ENCODE results near the gene NPHP4.

The NPHP4 gene

DNA sequence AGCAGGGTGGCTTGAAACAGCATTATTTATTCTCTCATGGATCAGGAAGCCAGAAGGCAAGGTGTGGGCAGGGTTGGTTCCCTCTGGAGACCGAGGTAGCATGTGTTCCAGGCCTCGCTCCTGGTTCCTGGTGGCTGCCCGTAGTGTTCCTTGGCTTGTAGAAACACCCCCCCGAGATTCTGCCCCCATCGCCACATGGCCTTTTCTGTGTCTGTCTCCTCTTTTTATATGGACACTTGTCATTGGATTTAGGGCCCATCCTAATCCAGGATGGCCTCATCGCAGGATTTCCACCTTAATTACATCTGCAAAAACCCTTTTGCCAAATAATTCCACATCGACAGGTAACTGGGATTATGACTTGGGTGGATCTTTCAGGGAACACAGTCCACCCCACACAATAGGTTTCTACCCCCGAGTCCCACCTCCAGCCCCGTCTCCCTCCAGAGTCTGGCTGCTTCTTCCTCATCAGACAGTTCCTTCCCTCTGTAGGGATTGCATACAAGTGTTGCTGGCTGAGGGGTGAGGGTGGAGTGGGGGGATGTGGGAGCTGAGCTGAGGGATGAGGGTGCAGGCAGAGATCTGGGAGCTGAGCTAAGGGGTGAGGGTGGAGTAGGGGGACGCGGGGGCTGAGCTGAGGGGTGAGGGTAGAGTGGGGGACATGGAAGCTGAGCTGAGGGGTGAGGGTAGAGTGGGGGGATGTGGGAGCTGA lies 12.3 kb upstream of the NPHP4 start:
- no peak for DNase-seq (ENCODE audit: low read depth, low spot score)

GRCh38 chr1:6003568-6004411 lies 11.6 kb upstream of the NPHP4 start:
- peak; percentile 46 for DNase-seq (ENCODE audit: low read depth, low spot score)

GRCh38 chr1:6002714-6003501 lies 10.7 kb upstream of the NPHP4 start:
- DNase-seq (ENCODE audit: low read depth, low spot score): no peak

DNA sequence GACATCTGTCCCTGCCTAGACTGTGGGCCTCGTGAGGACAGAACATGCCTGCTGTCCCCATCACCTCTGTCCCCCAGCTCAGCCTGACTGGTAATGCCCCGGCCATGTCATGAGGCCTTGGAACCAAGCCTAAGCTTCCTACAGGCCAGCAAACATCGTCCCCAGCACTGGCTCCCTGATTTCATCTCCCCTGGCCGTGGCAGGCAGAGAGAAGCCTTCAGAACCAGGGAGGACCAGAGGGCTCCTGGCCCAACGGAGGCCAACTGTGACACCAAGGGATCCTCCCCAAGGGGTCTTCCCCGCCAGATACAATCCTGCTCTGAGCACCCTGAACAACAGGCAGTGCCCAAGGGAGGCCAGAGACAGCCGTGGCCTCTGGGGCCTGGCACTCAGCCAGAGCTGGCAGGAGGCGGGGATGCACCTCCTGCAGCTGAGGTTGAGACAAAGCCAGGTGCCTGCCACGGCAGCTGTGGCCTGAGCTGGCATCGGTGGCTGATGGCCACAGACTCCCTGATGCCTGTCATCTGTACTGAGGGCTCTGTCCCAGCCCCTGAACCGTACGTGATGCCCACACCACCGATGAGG lies 9.9 kb upstream of the NPHP4 start:
- peak; percentile 34 for DNase-seq (ENCODE audit: low read depth, low spot score)

GRCh38 chr1:6000444-6001288 lies 8.4 kb upstream of the NPHP4 start:
- DNase-seq (ENCODE audit: low read depth, low spot score): no peak

GRCh38 chr1:5999711-6000443 lies 7.7 kb upstream of the NPHP4 start:
- DNase-seq (ENCODE audit: low read depth, low spot score): no peak

DNA sequence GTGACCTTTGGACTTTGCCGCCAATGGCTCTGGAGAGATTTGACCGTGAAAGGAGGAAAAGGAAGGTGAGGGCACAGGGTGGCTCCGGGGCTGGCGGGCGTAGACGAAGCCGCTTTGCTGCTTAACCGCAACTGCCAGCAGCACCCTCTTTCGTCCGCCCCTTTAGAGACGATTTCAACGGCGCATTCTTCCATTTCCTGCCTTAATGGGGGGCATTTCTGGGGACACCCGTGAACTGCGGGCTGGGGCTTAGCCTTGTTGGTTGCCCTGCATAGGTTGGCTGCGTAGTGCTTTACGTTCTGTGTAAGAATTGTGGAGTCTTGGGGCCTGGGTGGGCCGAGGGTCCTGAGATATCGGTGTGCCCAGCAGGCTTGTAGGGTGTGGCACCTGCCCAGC lies 6.7 kb upstream of the NPHP4 start:
- no peak for DNase-seq (ENCODE audit: low read depth, low spot score)

GRCh38 chr1:5998051-5998905 lies 6.1 kb upstream of the NPHP4 start:
- DNase-seq (ENCODE audit: low read depth, low spot score): no peak

- no peak for DNase-seq (ENCODE audit: low read depth, low spot score)
Measured at GRCh38 chr1:5997316-5997715, 5.1 kb upstream of the NPHP4 start.

DNA sequence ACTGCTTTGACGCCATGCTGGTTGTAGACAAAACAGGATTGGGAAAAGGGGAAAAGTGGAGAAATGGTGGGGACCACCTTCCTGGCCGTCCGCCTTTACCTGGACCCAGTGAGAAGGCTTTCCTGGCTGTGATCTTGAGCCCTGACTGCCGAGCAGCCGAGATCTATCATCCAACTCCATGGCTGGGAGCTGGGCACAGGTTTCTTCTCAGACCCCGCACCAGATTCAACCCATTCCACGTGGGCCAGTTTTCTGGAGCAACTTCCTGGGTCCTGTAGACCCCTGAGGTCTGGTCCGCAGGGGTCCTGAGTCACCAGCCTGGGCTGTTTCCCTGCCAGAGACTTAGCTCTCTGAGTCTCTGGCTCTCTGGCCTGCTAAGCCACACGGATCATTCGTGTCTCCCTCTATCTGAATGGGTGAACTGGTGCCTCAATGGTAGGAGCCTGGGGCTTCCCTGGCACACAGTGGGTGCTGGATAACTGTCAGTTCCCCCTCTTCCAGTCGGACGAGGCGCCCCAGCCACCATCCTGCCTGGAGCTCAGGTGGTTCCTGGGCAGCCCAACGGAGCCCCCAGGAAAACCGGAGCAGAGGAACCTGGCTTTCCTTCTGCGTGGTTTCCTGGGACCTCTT lies 4.5 kb upstream of the NPHP4 start:
- no peak for DNase-seq (ENCODE audit: low read depth, low spot score)

GRCh38 chr1:5995871-5996630 lies 3.8 kb upstream of the NPHP4 start:
- DNase-seq (ENCODE audit: low read depth, low spot score): no peak

- DNase-seq (ENCODE audit: low read depth, low spot score): no peak
Measured at GRCh38 chr1:5994713-5995621, 2.7 kb upstream of the NPHP4 start.

DNA sequence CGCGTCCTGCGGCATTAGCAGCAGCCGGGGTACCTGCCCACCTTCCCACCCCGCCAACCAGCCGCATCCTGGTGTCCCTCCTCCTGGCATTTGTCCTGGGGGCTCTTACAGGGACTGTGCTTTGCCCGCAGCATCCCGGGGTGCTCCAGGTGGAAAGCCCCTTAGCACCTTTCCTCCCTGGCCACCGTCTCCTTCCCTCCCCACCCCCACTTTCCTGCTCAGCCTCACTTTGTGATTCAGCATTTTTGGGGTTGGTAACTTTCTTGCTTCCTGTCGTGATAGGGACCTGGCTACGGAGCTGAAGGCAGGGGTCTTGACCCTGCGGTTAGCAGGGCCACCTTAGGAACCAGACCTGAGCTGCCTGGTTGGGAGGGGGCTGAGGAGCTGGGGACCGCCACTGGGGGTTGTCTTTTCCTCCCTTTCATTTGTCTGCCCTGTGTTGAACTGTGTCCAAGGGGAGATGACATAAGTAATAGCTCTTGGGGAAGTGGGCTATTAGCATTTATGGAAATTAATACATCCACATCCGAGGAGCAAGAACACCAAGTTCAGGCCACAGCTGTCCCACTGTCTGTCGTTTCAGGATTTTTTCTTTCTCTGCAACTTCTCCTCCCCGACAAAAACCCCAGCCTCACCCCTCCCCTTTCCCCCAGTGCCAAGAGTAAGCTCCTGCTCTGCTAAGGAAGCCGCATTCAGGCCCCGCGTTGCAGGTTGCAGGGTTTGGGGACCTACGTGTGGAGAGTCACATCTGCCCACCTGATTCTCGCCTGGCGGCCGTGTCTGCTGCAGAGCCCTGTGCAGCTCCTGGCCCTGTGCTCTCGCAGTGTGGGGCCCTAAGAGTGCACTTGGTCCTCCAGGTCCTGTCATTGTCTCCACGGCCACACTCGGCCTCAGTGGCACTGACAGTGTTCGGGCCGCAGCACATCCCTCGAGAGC lies 1.6 kb upstream of the NPHP4 start:
- DNase-seq (ENCODE audit: low read depth, low spot score): no peak

GRCh38 chr1:5992814-5993555 lies 760 bp upstream of the NPHP4 start:
- DNase-seq (ENCODE audit: low read depth, low spot score): peak; percentile 30

DNA sequence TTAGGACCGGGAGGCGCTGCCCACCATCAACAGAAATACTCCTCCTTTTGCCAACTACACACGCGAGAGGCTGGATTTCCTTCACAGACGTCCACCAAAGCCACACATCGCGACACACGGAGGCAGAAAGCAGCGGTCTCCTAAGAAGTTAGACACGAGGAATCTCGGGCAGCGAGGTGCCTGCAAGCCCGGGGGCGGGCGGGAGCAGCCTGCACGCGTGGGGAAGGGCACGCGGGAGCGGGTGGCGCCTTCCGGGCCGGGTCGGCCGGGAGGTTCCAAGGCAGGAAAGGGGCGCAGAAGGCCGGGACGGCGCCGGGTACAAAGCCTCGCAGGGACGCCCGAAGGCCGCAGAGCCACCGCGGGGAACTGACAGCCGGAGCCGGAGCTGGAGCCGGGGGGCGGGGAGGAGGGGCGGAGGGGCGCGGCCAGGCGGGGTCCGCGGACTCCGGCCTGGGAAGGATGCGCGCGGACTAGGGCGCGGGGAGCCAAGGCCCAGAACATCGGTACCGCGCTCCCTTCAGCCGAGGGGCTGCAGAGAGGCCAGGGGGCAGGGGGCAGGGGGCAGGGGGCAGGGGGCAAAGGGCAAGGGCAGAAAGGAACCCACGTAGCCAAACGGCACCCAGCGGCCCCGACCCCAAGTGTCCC lies 722 bp downstream of the NPHP4 start:
- DNase-seq (ENCODE audit: low read depth, low spot score): peak; percentile 53
